ENCODE measurements around the gene ADCY9.

Gene ADCY9

DNA sequence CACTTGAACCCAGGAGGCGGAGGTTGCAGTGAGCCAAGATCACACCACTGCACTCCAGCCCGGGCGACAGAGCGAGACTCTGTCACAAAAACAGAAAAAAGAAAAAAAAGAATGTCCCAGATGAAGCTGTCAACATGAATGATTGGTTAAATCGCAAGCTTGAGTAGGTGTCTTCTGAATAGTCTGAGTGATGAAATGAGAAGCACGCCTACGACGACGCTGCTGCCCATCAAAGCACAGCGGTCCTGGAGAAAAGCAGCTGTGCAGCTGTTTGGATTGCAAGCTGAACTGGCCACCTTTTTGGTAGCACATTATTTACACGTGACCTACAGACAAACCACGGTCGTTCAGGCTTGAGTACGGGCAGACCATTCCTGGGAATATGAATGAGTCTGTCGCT, 12.5 kb downstream of the ADCY9 start:
- Histone ChIP-seq H3K9me3 (ENCODE audit: control insufficient read depth, insufficient read depth, low read depth, low read length) (no peaks in the 10 kb centered on the region), H3K4me1 (ENCODE audit: control insufficient read depth, insufficient read depth, low read length) (no peaks in the 10 kb centered on the region), H3K27ac (ENCODE audit: extremely low read depth, low read depth, low read length) (no peak overlapping the region), H3K36me3 (ENCODE audit: control insufficient read depth in 2 of 2, insufficient read depth in 1 of 2, low read length in 2 of 2) (peaks cover 0 to 16% of the 10 kb centered on the region in 2 experiments; a peak in 2 of 3 replicates), H3K4me3 (ENCODE audit: low read depth, low read length) (no peak overlapping the region)
- POLR2A ChIA-PET, result no interaction called here
- CTCF ChIA-PET, result interaction anchor here (0.9 kb wide), 1 partner anchor 11 kb away, joined by 3 read pairs; no protein-coding TSS in a partner anchor
- TF ChIP-seq ZNF48 (tag by site-specific recombination; IDR thresholded peaks at IDR 0.05) (no peak), EGR2 (tag by site-specific recombination; IDR thresholded peaks at IDR 0.05; ENCODE audit: low read depth) (peak; percentile 32; the same call in 1 of the 2 replicates), ZNF211 (tag by site-specific recombination; IDR thresholded peaks at IDR 0.05; ENCODE audit: low read depth) (no peak), ZFHX2 (tag by site-specific recombination; conservative IDR thresholded peaks at IDR 0.05) (peak; percentile 44; the same call in 1 of the 2 replicates), ZNF529 (tag by site-specific recombination; IDR thresholded peaks at IDR 0.05; ENCODE audit: insufficient replicate concordance) (no peak)

DNA sequence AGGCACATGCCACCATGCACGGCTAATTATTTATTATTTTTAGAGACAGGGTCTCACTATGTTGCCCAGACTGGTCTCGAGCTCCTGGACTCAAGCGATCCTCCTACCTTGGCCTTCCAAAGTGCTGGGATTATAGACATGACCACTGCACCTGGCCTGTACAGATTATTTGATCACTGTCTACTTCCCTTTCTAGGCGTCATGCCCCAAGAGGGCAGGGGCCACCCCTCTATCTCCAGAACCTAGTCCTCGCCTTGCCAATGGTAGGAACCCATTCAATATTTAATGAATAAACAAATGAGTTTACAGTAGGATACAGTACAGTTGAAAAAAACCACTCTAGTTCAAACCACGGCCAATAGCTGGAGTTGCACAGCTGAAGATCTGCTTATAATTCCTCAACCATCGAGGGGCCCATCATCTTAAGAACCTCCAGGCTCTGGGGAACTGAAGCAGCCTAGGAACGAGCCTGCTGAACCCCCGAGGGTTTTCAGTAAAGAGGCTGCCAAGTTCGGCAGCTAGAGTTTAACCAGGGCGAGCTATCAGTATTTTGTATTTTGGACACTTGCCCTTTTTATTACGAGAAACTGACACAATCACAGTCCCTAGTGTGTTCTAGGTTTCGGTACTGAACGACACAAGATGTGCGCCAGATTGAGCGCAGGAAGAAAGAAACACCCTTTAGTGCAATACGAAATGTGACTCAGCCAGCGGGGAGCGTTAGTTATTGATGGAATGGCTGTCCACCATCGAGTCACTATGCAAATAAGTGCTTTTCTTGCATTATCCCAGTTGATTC, 14.6 kb downstream of the ADCY9 start:
- 0 out of 2 replicates have a peak, but pooled peaks have one; percentile 23 for TF ChIP-seq ZNF121 (tag by site-specific recombination; IDR thresholded peaks at IDR 0.05)
- TF ChIP-seq ZNF37A (tag by site-specific recombination; IDR thresholded peaks at IDR 0.05), result no peak
- CTCF ChIA-PET, result interaction anchor here (0.6 to 0.7 kb wide), 2 partner anchors 153 to 565 kb away, joined by 3 to 6 read pairs; no protein-coding TSS in a partner anchor
- Histone ChIP-seq H3K4me3 (ENCODE audit: low read depth, low read length) (no peak overlapping the region), H3K36me3 (ENCODE audit: control insufficient read depth in 2 of 2, insufficient read depth in 1 of 2, low read length in 2 of 2) (peaks cover 0 to 6% of the 10 kb centered on the region in 2 experiments; a peak in 2 of 3 replicates), H3K4me1 (ENCODE audit: control insufficient read depth, insufficient read depth, low read length) (peaks cover 1% of the 10 kb centered on the region; the same call in 1 of the 2 replicates), H3K27ac (ENCODE audit: extremely low read depth, low read depth, low read length) (no peak overlapping the region), H3K9me3 (ENCODE audit: control insufficient read depth, insufficient read depth, low read depth, low read length) (no peaks in the 10 kb centered on the region)
- POLR2A ChIA-PET, result no interaction called here

DNA sequence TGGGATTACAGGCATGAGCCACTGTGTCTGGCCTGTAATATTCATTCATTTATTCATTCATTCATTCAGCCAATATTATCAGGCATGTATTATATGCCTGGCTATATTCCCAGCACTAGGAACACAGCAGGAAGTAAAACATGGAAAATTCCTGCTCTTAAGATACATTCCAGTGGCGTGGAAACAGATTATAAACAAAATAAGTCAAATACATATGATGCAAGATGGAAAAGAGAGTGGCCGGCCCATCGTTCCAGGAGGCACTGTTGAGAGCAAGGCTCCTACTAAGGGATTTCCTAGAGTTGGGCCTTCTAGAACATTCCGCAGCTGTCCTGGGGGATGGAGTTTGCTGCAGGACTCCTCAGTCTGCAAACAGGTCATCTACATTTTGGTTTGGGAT, 17.7 kb downstream of the ADCY9 start:
- Histone ChIP-seq H3K4me3 (ENCODE audit: low read depth, low read length) (no peak overlapping the region), H3K36me3 (ENCODE audit: control insufficient read depth in 2 of 2, insufficient read depth in 1 of 2, low read length in 2 of 2) (peaks cover 0 to 6% of the 10 kb centered on the region in 2 experiments; a peak in 1 of 3 replicates), H3K9me3 (ENCODE audit: control insufficient read depth, insufficient read depth, low read depth, low read length) (no peaks in the 10 kb centered on the region), H3K27ac (ENCODE audit: extremely low read depth, low read depth, low read length) (no peak overlapping the region), H3K4me1 (ENCODE audit: control insufficient read depth, insufficient read depth, low read length) (peaks cover 12% of the 10 kb centered on the region; the same call in 1 of the 2 replicates)
- ChIA-PET CTCF (interaction anchor here (0.7 kb wide), 1 partner anchor 1004 kb away, joined by 3 read pairs; no protein-coding TSS in a partner anchor), POLR2A (no interaction called here)
- TF ChIP-seq ZNF24 (tag by site-specific recombination; IDR thresholded peaks at IDR 0.05), result 0 out of 2 replicates have a peak, but pooled peaks have one; percentile 34
- 0 out of 2 replicates have a peak, but pooled peaks have one; percentile 25 for TF ChIP-seq IKZF3 (tag by site-specific recombination; IDR thresholded peaks at IDR 0.05)
- TF ChIP-seq ZNF596 (tag by site-specific recombination; IDR thresholded peaks at IDR 0.05), result no peak
- no peak for TF ChIP-seq ZNF223 (tag by site-specific recombination; IDR thresholded peaks at IDR 0.05)
- TF ChIP-seq ZNF335 (tag by site-specific recombination; conservative IDR thresholded peaks at IDR 0.05), result no peak
- no peak for TF ChIP-seq ZNF510 (tag by site-specific recombination; IDR thresholded peaks at IDR 0.05; ENCODE audit: insufficient replicate concordance)
- TF ChIP-seq ZNF529 (tag by site-specific recombination; IDR thresholded peaks at IDR 0.05; ENCODE audit: insufficient replicate concordance), result no peak

DNA sequence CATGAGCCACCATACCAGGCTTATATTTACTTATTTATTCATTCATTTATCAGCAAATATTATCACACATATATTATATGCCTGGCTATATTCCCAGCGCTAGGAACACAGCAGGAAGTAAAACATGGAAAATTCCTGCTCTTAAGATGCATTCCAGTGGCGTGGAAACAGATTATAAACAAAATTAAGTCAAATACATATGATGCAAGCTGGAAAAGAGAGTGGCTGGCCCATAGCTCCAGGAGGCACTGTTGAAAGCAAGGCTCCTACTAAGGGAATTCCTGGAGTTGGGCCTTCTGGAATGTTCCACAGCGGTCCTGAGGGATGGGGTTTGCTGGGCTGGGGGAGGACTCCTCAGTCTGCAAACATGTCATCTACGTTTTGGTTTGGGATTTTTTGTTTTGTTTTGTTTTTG, 18.4 kb downstream of the ADCY9 start:
- no peaks in the 10 kb centered on the region for H3K36me3 ChIP-seq (ENCODE audit: control insufficient read depth in 2 of 2, insufficient read depth in 1 of 2, low read length in 2 of 2)
- H3K9me3 ChIP-seq (ENCODE audit: control insufficient read depth, insufficient read depth, low read depth, low read length), result no peaks in the 10 kb centered on the region
- H3K4me3 ChIP-seq (ENCODE audit: low read depth, low read length), result no peak overlapping the region
- TF ChIP-seq ZNF707 (tag by site-specific recombination; IDR thresholded peaks at IDR 0.05), result no peak
- no peak for TF ChIP-seq ZNF530 (tag by site-specific recombination; IDR thresholded peaks at IDR 0.05; ENCODE audit: low read depth)
- TF ChIP-seq, protein P1, sequence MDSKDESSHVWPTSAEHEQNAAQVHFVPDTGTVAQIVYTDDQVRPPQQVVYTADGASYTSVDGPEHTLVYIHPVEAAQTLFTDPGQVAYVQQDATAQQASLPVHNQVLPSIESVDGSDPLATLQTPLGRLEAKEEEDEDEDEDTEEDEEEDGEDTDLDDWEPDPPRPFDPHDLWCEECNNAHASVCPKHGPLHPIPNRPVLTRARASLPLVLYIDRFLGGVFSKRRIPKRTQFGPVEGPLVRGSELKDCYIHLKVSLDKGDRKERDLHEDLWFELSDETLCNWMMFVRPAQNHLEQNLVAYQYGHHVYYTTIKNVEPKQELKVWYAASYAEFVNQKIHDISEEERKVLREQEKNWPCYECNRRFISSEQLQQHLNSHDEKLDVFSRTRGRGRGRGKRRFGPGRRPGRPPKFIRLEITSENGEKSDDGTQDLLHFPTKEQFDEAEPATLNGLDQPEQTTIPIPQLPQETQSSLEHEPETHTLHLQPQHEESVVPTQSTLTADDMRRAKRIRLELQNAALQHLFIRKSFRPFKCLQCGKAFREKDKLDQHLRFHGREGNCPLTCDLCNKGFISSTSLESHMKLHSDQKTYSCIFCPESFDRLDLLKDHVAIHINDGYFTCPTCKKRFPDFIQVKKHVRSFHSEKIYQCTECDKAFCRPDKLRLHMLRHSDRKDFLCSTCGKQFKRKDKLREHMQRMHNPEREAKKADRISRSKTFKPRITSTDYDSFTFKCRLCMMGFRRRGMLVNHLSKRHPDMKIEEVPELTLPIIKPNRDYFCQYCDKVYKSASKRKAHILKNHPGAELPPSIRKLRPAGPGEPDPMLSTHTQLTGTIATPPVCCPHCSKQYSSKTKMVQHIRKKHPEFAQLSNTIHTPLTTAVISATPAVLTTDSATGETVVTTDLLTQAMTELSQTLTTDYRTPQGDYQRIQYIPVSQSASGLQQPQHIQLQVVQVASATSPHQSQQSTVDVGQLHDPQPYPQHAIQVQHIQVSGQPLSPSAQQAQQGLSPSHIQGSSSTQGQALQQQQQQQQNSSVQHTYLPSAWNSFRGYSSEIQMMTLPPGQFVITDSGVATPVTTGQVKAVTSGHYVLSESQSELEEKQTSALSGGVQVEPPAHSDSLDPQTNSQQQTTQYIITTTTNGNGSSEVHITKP (tag by site-specific recombination; IDR thresholded peaks at IDR 0.05), result peak; percentile 89
- peak; percentile 61; the same call in 1 of the 2 replicates for TF ChIP-seq IKZF3 (tag by site-specific recombination; IDR thresholded peaks at IDR 0.05)
- TF ChIP-seq, protein P2, sequence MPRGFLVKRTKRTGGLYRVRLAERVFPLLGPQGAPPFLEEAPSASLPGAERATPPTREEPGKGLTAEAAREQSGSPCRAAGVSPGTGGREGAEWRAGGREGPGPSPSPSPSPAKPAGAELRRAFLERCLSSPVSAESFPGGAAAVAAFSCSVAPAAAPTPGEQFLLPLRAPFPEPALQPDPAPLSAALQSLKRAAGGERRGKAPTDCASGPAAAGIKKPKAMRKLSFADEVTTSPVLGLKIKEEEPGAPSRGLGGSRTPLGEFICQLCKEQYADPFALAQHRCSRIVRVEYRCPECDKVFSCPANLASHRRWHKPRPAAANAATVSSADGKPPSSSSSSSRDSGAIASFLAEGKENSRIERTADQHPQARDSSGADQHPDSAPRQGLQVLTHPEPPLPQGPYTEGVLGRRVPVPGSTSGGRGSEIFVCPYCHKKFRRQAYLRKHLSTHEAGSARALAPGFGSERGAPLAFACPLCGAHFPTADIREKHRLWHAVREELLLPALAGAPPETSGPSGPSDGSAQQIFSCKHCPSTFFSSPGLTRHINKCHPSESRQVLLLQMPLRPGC (tag by site-specific recombination; IDR thresholded peaks at IDR 0.05), result 0 out of 2 replicates have a peak, but pooled peaks have one; percentile 22
- TF ChIP-seq ZNF521 (tag by site-specific recombination; IDR thresholded peaks at IDR 0.05), result no peak
- no peak for TF ChIP-seq RBAK (tag by site-specific recombination; IDR thresholded peaks at IDR 0.05)
- ChIA-PET POLR2A (interaction anchor here (0.7 kb wide), 2 partner anchors 10 to 65 kb away, joined by 3 to 5 read pairs; no protein-coding TSS in a partner anchor), CTCF (interaction anchor here (0.6 kb wide), 2 partner anchors 116 to 257 kb away, joined by 3 read pairs; no protein-coding TSS in a partner anchor)
- H3K27ac ChIP-seq (ENCODE audit: extremely low read depth, low read depth, low read length), result no peak overlapping the region
- H3K4me1 ChIP-seq (ENCODE audit: control insufficient read depth, insufficient read depth, low read length), result peaks cover 13% of the 10 kb centered on the region; the same call in 1 of the 2 replicates
